Middle frontal gyrus (tissue), 1 donor: ENCODE measurements around the gene ABR.

ENCODE experiments used
- DNase-seq: peaks from one replicate; pipeline ENCODE4 v3.0.0-alpha.2; 2015; ENCODE audit warnings: low spot score; ENCODE audit errors: extremely low spot score

ABR gene

DNA sequence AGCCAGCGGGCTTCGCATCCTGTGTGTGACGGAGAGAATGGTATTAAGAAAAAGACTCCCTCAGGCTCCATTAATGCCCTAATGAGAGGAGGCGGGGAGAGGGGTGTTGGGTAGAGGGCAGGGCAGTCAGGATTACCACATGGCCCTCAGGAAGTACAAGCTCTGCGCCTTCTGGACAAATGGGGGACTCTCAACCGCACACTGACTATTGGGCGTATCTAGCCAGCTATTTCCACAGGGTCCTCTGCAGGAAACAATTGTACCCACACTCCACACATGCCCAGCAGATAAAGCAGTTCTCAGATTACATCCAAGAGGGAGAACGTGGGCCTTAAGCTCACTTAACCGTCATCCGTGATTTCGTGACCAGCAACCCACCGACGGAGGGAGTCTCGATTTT lies 214.9 kb downstream of the ABR start:
- DNase-seq: no peak

DNA sequence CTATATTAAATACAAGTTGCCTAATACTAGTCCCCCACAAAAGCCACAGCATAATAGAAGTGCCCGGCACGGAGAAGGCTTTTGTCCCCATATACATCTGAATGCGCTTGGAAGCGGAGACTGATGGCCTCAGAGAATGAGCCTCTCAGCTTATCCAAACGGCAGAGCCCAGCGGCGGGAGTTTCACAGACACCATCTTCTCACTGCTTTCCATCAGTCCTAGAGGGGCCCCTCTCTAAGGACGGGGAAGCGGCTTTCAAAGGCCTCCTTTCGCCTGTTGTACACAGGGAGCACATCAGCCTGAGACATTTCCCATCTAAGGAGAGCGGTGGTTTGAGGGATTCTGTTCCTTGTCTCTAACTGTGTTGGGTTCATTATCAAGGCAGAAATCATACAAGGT lies 217.1 kb downstream of the ABR start:
- no peak for DNase-seq

DNA sequence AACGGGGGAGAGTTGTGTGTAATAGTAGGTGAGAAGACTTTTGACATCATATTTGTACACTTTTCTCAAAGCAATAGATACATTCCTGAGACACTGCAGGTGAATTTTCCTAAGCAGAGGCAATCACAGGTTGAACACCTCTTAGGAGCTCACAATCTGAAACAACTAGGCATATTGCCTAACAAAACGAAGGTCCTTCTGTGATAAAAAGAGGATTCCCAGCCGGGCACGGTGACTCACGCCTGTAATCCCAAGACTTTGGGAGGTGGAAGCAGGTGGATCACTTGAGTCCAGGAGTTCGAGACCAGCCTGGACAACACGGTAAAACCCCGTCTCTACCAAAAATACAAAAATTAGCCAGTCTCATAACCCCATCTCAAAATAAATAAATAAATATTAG lies 217.6 kb downstream of the ABR start:
- DNase-seq: no peak

DNA sequence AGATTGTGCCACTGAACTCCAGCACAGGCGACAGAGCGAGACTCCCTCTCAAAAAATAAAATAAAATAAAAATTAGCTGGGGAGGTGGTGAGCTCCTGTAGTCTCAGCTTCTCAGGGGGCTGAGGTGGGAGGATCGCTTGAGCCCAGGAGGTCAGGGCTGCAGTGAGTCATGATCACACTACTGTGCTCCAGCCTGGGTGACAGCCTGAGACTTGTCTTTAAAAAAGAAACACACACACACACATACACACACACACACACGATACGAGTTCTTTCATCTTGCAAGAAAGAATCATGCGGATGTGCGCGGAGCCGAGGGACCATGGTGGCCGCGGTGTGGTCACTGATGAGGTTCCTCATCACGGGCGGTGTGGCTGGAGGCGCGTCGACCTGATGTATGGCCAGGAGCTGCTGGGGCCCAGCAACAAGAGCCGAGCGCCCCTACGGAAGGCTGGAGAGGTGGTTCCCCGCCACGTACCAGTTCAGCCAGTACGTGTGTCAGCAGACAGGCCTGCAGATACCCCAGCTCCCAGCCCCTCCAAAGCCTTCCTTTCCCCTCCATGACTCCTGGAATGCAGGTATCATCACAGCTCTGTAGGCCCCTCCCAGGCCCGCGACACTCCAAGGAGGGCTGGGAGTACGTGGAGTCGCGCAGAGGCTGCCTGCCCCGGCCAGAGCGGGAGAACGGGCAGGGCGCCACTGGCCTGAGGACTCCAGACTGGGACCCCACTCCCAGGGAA lies 220.9 kb downstream of the ABR start:
- DNase-seq: no peak

DNA sequence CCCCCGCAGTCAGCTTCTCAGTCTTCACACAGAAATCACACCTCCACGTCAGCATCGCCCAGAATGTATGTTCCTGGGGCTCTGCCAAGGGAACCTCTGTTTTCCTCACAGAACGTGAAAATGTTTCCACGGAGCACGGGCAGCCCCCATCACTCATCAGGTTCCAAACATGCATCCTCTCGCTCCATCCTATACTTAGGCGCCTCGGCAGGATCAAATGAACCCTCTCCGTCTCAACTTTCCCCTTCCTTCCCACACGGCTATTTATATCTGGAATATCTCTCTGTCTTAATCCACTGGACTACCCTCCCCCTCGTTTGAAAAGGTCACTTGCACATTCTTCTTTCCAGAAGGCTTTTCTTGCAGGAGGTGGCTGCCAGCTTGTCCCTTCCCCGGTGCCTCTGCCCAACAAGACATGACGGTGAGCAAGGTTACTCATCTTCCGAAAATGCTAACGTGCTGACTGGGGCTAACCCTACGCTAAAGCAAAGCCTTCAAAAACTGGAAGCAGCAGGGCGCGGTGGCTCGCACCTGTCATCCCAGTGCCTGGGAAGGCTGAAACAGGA lies 221.8 kb downstream of the ABR start:
- no peak for DNase-seq

DNA sequence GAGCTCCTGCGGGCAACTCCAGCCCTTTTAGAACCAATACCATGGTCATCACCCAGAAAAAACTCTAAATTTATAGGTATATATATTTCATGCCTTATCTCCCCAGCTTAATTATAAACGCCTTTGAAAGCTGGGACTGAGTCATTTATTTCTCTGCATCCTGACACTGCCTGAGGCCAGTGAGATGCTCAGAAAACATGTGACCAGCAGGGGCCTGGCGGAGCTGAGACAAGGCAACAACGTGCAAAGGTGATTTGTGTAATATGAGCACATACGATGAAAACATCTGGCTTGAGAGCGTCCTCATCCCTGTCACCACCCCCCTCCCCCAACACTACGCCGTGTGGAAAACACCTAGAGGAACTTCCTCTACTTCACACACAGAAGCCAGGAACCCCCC lies 222.9 kb downstream of the ABR start:
- DNase-seq: no peak

DNA sequence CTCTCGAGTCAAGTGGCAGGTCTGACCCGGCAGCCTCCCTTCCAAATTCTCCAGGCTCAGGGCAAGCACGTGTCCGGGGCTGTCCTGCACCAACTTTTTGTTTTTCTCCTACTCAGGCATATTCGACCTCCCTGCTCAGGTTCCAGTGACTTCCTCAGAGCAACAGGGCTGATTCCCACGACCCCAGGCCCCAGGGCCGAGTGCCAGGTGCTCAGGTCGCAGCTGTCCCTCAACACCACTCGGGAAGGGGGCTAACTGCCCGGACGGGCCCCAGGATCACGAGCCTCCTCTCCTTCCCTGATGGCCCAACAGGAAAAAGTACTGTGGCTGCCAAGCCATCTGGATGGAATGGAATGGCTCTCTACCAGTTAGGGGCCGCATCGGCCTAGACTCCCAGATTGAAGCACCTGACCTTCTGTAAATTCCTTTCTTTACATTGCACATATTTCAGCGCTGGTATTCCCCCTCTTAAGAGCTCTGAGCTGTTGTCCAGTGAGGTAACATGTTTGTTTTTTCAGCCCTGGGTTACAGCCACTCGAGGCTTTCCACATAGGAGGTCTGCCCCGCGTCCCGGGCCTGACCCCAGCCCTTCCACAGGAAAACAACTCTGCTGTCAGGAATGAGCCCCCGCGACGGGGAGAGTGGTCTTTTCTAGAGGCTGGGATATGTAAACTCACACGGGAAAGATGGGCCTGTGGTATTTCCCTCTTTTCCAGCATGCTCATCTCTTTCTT lies 225.2 kb downstream of the ABR start:
- DNase-seq: no peak

DNA sequence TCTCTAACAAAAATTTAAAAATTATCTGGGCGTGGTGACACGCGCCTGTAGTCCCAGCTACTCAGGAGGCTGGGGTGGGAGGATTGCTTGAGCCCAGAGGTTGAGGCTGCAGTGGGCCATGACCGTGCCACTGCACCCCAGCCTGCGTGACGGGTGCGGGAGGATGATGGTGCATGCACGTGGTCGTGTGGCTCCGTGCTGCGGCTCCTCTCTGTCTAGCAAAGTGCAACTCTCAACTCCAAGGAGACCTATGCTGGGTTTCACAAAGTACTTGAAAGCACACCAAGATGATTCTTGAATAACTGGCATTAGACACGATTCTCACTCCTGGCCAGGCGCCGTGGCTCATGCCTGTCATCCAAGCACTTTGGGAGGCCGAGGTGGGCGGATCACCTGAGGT lies 226.0 kb downstream of the ABR start:
- DNase-seq: no peak
